GM18873 (cell line): ENCODE measurements around the gene CPNE6.

Source experiments
- ATAC-seq: cut with Tn5 transposase; IDR thresholded peaks from one replicate; pipeline ENCODE4 v1.9.1; 2021; ENCODE audit warnings: mild to moderate bottlenecking, moderate library complexity, moderate number of reproducible peaks; ENCODE audit not compliant: unreplicated experiment, low FRiP score

CPNE6 gene

DNA sequence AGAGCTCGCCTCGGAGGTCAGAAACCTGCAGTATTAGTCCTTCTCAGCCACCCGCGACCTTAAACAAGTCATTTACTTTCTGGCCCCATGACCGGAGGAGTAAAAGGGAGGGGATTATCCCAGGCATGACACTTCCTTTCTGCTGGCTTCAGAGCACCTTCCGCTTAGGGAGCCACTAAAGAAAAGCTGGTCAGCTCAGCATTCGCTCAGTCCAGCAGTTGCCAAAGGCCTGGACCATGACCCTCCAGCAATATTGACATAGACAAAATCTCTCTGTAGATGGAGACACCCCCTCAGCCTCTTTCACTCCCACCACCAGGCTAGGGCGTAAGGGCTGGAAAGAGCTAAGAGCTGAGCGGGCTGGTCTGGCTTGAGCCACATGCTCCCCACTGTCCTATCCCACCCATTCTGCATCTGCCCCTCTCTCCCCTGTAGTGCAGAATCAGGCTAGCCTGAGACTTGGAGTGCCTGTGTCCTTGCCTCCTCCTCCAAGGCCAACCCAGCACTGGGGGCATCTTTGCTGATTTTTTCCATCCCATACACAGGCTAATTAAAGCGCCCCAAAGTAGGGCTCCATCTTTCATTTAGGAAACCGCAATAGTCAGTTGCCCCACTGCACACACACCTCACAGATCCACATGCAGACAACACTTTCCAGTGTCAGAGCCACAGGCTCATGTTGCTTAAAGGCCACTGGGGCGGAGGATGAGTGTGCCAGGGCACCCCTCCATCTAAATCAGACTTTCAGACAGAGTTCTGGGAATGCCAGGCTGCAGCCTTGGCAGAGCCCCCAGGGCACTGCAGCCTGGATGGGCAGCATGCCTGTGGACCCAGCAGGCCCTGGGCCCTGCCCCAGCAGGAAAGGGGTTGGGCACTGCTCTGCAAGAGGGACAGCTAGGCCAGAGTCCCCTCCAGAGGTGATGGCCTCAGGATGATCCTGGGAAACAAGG lies 4.0 kb upstream of the CPNE6 start:
- ATAC-seq: no peak

DNA sequence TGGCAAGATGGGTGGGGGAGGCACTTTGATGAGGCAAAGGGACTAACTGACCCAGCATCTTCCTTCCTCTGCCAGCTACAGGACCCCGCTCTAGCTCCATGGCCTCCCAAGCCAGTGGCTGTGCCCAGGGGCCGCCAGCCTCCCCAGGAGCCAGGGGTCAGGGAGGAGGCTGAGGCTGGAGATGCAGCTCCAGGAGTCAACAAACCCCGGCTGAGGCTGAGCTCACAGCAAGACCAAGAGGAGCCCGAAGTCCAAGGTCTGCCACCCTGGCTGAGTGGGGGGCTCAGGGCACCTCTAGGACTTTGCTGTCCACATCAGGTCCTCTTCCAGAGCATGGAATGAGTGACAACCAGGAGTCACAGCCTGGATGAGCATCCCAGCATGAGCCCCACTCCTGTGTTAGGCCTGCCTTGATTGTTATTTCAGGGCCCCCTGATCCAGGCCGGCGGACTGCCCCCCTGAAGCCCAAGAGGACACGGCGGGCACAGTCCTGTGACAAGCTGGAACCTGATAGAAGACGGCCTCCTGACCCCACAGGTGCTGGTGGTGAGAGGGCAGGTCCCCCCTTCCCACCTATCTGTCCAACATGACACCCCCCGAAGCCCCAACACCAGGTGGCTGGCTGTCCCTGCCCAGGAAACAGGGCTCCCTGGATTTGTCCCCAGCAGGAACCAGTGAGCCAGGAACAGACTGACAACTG lies 2.5 kb upstream of the CPNE6 start:
- ATAC-seq: no peak

DNA sequence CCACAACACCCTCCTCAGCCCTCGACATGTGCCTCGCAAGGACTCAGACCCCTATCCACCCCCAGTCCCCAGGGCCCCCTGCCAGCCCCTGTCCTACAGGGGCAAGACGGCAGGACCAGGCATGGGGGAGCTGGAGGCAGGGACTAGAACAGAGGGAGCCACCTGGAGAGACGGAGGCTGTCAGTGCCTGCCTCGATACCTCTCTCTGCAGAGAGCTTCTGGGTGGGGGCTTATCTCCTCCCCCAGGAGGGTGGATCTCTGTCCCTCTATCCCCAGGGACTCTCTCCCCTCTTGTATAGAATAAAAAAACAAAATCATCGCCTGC lies 2.0 kb upstream of the CPNE6 start:
- no peak for ATAC-seq

DNA sequence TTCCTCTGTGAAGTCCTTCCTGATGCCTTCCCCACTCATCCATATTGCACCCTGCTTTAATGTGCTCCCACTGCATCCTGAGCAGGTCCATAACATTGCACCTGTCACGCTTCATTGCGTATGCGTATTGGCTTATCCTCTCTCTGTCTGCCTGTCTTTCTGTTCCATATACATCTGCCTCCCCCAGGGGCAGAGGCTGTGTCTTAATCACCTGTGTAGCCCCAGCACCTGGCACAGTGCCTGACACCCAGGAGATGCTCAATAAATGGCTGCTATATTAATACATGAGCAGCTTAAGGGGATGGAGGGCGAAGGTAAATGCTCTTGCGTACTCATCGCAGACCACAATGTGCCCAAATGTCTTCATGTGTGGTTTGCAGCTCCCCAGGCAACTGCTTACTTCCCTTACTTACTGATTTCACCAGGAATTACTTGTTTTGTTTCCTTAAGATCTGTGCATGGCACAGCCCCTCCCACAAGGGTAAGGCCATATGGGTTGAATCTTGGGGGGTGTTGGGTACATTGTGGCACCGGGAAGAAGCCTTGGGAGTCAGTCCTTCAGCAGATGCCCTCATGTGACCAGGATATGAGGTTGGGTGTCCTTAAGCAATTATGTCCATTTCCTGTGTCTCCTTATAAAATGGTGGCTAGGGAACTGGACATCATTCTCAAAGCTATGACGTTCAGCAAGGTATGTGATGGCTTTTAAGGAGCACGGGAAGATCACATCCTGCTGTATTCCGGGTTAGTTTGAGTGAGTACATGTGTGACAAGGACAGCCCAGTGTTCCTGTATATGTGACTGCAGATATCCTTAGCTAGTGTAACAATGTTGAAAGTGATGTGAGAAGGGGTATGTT lies 848 bp upstream of the CPNE6 start:
- no peak for ATAC-seq

DNA sequence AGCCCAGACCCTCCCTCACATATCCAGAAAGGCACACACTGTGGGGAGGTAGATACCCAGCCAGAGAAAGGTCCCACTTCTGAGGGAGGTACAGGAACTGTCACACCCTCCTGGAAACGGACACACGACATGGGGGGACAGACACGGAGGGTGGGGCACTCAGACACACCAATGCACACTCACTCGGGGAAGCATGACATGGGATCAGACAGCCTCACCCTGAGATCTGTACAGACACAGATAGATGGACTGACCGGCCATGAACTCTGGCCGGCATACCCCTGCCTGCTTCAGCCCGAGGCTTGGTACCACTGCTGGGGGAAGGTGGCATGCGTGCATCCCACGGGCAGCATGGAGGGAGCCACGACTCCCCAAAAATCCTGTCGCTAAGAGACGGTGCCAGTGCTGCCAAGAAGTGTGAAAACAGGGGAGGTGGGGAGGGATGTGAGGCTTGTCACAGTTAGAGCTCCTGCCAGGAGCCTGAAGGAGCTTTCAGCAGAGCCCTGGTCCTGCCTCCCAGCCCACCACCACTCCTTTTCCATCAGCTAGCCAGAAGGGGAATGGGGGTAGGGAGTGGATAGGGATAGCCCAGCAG lies 571 bp downstream of the CPNE6 start:
- ATAC-seq: no peak

DNA sequence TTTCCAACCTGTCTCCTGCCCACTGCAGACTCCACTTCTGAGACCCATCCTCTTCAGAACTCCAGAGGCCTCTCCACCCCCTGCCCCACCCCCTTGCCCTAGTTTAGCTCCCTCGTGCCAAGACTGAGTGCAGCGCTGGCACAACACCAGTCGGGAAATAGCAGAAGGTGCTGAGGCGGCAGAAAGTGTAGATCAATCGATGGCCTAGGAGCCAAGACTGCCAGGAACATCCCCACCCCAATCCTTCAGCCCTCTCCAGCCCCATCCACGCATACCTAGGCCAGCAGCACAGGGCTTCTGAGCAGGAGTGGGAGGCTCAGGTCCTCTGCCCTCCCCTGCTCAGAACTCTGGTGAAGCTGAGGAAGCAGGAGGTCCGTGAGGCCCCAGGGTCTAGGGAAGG lies 1.1 kb downstream of the CPNE6 start:
- ATAC-seq: no peak

DNA sequence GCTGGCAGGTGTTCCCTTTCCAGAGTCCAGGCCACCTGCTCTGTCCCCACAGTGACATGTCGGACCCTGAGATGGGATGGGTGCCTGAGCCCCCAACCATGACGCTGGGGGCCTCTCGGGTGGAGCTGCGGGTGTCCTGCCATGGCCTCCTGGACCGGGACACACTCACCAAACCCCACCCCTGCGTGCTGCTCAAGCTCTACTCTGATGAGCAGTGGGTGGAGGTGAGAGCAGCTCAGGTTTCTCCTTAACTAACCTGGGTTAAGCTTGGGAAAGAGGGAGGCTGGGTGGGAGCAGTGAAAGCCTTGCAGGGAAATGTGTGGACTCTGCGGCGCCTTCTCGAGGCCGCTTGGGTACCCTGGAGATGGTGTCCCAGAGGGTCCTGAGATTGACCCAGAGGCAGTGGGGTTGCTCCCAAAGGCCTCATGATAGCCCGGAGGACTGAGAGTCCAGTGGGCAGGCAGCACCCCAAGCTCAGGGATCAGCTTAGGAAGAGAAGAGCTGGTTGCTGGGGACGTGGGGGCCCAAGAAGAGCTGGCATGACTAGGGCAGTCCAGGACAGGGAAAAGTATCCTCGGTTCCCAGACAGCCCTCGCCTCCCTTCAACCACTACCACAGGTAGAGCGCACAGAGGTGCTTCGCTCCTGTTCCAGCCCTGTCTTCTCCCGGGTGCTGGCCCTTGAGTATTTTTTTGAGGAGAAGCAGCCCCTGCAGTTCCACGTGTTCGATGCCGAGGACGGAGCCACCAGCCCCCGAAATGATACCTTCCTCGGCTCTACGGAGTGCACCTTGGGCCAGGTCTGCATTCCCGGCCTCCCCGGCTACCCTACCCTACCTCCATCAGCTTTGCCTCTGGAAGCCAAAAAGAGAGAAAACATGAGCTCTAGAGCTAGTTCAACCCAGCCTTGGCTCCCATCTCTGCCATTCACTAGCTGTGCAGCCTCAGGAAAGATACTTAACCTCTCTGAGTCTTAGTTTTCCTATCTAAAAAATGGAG lies 1.8 kb downstream of the CPNE6 start:
- ATAC-seq: no peak

DNA sequence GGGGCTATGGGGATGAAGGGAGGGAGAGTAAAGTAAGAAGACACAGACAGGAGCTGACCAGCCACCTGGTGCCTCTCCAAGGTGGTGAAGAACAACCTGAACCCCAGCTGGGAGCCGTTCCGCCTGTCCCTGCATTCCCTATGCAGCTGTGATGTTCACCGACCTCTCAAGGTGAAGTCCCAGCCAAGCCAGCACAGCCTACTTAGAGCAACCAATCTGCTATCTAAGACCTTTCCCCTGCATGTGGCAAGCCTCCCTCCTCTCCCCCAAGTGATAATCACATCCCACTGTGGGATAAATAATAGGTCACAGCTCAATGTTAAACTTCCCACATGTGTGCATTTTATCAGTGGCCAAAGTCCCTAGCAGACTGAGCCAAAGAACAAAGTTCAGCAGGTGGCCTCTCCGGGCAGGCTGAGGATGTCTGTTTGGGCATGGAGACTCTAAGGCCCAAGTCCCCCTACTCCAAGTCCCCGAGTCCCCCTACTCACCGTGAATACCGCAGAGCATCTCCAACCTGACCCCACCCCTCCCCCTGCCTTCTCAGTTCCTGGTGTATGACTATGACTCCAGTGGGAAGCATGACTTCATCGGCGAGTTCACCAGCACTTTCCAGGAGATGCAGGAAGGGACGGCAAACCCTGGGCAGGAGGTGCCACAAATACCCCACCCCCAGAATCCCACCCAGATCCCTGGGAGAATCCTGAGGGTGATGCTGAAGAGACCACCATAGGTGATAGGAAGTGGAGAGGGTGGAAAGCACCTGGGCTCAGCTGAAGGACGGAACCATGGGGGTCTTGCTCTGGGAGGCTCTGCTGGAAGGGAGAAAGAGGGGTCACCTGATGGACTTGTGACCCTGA lies 3.5 kb downstream of the CPNE6 start:
- ATAC-seq: no peak

DNA sequence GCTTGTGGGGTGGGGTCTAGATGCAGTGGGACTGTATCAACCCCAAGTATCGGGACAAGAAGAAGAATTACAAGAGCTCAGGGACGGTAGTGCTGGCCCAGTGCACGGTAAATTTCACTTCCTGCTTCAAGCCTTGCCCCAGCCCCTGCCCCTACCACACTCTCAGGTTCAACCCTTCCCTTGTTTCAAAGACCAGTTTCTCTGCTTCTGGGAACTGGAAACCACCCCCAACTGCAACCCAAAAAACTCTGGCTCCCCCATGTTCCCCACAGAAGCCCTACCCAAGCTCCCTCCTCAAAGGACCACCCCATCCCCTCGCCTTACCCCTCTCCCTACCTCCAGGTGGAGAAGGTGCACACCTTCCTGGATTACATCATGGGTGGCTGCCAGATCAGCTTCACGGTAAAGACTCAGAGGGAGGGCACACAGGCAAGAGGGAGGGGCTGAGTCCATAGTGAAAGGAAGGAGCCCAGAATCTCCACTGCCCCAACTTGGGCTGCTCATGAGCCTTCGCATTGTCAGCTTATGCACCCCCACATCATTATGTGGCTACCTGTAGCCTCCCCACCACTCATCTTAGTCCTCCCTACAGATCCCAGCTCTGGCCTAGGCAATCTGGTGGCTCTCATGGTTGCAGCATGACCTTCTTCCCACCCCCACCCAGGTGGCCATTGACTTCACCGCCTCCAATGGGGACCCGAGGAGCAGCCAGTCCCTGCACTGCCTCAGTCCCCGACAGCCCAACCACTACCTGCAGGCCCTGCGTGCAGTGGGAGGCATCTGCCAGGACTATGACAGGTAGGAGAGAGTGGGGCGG lies 4.3 kb downstream of the CPNE6 start:
- no peak for ATAC-seq

DNA sequence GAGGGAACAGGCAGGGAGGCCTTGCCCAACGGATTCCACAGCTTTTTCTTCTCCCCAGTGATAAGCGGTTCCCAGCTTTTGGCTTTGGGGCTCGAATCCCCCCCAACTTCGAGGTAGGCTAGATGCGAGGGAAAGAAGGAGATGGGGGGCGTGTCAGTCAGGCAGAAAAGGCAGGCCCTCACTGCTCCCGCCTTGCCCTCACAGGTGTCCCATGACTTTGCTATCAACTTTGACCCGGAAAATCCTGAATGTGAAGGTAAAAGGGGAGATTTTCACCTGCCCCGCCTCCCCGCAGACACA lies 4.9 kb downstream of the CPNE6 start:
- ATAC-seq: no peak

DNA sequence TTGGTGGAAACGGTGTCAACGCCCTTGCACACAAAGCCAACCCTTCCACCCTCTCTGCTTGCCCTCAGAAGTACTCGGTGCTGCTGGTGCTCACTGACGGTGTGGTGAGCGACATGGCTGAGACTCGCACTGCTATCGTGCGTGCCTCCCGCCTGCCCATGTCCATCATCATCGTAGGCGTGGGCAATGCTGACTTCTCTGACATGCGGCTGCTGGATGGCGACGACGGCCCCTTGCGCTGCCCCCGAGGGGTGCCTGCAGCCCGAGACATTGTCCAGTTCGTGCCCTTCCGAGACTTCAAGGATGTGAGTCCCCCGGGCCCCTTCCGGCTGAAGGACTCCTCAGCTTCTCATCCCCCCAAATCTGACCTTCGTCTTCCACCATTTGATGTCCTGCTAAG lies 5.7 kb downstream of the CPNE6 start:
- ATAC-seq: no peak

DNA sequence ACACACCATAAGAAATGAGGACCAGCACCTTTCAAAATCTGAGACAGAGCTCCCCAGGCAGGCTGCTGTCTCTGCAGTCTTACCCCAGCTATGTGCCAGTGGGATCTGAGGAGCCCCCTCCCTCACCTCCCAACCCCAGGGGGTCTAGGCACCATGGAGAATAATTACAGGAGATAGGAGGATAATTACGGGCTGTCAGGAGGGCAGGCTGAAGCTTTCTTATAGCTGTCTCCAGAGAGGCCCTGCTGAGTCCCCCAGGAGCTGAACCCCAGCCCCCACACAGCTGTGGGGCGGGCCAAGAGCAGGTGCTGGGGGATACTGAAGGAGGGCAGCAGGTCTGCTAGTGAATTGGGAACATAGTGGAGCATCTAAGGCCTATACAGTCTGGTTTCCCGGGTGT lies 6.8 kb downstream of the CPNE6 start:
- ATAC-seq: no peak

DNA sequence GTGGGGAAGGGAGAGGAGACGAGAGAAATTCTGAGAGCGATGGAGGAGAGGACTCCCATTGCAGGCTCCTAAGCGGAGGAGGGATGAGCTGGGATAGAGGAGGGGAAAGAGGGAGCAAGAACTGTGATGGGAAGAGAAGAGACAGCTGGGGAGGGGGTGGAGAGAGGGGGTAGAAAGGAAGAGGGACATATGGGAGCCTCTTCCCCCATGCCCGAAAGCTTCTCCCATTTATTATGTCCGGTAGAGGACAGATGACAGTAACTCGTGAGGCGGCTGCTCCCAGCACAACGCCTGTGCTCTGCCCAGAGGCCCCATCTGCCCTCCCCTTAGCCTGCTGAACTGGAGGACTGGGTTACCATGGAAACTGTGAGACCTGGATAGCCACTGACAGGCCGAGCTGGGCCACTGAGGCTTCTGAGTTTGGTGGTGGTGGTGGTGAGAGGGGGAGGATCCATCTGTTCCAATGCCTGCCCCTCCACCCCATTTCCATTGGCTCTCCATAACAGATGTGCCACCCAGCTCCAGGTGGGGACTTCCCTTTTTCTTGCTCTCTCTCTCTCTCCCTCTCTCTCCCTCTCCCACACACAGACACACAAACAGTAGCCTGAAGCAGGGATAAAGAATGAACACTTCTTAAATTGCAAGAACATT lies 8.3 kb downstream of the CPNE6 start:
- ATAC-seq: no peak

DNA sequence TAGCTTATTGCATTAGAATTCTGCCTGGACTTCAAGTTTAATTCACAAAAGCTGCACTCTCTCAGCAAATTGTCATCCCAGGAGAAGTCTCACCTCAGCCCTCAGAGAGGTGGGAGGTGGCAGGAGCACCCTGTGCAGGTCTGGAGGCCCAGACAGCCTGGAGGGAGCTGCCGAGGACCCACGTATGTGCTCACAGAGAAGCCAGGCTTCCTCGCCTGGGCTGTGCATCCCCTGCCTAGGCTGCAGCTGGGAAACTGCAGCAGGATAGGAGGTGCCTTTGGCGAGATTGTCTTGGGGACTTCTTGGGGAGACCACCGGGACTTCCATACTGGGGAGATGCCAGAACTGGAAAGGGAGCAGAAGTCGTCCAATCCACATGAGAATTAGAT lies 8.8 kb downstream of the CPNE6 start:
- ATAC-seq: no peak

DNA sequence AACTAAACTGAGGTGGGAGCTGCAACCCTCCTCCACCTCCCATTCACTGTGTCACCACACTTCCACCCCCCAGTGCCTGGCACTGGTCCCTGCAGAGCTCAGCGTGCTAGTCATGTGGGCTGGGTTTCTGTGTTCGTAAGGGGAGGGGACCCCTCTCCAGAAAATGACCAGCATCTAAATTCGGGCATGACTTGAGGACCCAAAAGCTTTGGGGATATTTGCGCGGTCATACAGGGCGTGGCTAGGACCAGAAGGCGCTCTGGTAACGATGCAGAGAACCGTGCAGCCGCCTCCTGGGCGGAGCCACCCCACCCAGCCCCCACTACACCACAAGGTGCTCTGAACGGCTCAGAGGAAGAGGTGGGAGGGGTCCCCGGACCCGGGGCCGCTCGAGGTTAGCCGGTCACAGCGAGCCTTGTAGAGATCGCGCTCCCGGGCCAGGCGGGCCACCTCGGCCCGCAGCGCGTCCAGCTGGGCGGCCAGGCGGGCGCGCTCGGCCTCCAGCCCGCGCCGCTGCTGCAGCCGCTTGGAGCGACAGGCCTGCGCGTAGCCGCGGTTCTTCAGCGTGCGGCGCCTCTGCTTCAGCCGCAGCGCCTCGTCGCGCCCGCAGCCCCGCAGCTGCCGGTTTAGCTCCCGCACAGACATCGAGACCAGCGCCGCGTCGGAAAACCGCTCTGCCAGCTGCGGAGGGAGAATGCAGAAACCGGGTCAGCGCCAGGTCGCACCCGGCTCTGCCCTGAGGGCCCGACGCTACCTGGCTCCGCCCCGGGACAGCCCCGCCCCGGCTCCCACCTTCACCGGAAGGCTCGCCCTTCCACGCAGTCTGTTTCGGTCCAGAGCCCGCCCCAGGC lies 9.8 kb downstream of the CPNE6 start:
- peak; percentile 76 for ATAC-seq

DNA sequence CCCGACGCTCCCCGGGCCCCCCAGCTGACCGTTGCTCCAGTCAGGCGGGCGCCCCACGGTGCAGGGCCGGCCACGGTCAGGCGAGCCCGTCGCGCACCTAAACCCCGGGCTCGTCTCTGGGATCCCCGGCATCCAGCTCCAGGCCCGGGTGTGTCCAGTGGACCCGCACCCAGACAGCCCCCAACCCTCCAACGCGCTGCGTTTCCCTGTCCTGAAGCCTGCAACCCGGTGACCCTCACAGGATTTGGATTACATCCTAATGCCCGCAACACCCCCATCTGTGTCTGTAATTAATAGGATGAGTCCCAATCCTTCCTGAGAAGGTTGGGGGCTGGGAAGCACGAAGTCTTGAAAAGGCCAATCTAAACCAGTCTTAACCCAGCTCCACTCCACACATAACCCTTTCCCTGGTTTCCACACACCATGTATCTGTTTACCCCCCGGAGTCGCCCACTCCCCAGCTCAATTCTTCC lies 10.4 kb downstream of the CPNE6 start:
- ATAC-seq: no peak
